Subcutaneous abdominal adipose tissue (tissue), 5 donors: ENCODE results near the gene CIDEC.

Experiments used
- H3K27ac ChIP-seq: one replicate; pipeline ENCODE4 v1.7.0; 2013; ENCODE audit warnings: low read depth, mild to moderate bottlenecking, inconsistent platforms, low read length, moderate library complexity
- H3K27me3 ChIP-seq, 5 donors: one replicate each; pipeline ENCODE4 v1.7.0; 2013; ENCODE audit warnings: low read length in 5 of 5, inconsistent platforms in 1 of 5; ENCODE audit not compliant: control insufficient read depth in 5 of 5, insufficient read depth in 4 of 5
- H3K36me3 ChIP-seq, 5 donors: one replicate each; pipeline ENCODE4 v1.7.0; 2013; ENCODE audit warnings: low read length in 5 of 5; ENCODE audit not compliant: control insufficient read depth in 5 of 5, insufficient read depth in 5 of 5
- H3K4me1 ChIP-seq, 5 donors: one replicate each; pipeline ENCODE4 v1.7.0; 2013; ENCODE audit warnings: low read length in 5 of 5, mild to moderate bottlenecking in 3 of 5, moderate library complexity in 1 of 5; ENCODE audit not compliant: control insufficient read depth in 5 of 5, insufficient read depth in 5 of 5
- H3K4me3 ChIP-seq, 5 donors: one replicate each; pipeline ENCODE4 v1.7.0; 2013; ENCODE audit warnings: low read length in 5 of 5, low read depth in 1 of 5
- H3K9ac ChIP-seq, 5 donors: one replicate each; pipeline ENCODE4 v1.7.0; 2013; ENCODE audit warnings: low read length in 5 of 5, mild to moderate bottlenecking in 4 of 5, moderate library complexity in 3 of 5
- H3K9me3 ChIP-seq, 5 donors: one replicate each; pipeline ENCODE4 v1.7.0; 2013; ENCODE audit warnings: low read length in 5 of 5; ENCODE audit not compliant: control insufficient read depth in 5 of 5
- donor health status: healthy.
- donor health status: healthy.
- donor health status: healthy.
- donor health status: healthy.
- donor health status: healthy.

Gene CIDEC

GRCh38 chr3:9879830-9880549 is at the start of gene CIDEC:
TSS of gene CIDEC (minus strand) at chr3:9880253. CDS start at chr3:9878486, 1,767 bp downstream.
- no peaks in the 10 kb centered on the region for H3K27me3 ChIP-seq
- peaks cover 4 to 24% (median 7%) of the 10 kb centered on the region in 5 donors for H3K36me3 ChIP-seq
- H3K9me3 ChIP-seq, result no peaks in the 10 kb centered on the region
- peaks cover 6 to 47% (median 42%) of the 10 kb centered on the region in 5 donors for H3K4me1 ChIP-seq
- H3K4me3 ChIP-seq, result peak within 1 kb of the TSS; percentile 53 to 84 (median 74)
- peak within 1 kb of the TSS; percentile 99 for H3K27ac ChIP-seq
- peak within 1 kb of the TSS; percentile 71 to 98 (median 88) for H3K9ac ChIP-seq

GRCh38 chr3:9928158-9928557 is 48.1 kb upstream of the CIDEC start:
- no peak overlapping the region for H3K4me3 ChIP-seq
- H3K27ac ChIP-seq, result no peak overlapping the region
- H3K9me3 ChIP-seq, result no peaks in the 10 kb centered on the region
- H3K4me1 ChIP-seq, result peaks cover 0 to 14% (median 9%) of the 10 kb centered on the region in 5 donors
- H3K9ac ChIP-seq, result no peak overlapping the region
- peaks cover 2 to 43% (median 21%) of the 10 kb centered on the region in 5 donors for H3K36me3 ChIP-seq
- no peaks in the 10 kb centered on the region for H3K27me3 ChIP-seq

GRCh38 chr3:9918261-9919038 is 38.4 kb upstream of the CIDEC start:
- peaks cover 12 to 46% (median 43%) of the 10 kb centered on the region in 5 donors for H3K4me1 ChIP-seq
- no peak overlapping the region for H3K27ac ChIP-seq
- peak overlapping the region in 1 of 5 donors; percentile 85 for H3K9ac ChIP-seq
- no peaks in the 10 kb centered on the region for H3K9me3 ChIP-seq
- H3K27me3 ChIP-seq, result no peaks in the 10 kb centered on the region
- H3K36me3 ChIP-seq, result peaks cover 0 to 11% (median 6%) of the 10 kb centered on the region in 5 donors
- H3K4me3 ChIP-seq, result no peak overlapping the region

GRCh38 chr3:9917820-9918219 is 37.8 kb upstream of the CIDEC start:
- Histone ChIP-seq H3K27ac (peak overlapping the region; percentile 95), H3K4me1 (peaks cover 12 to 48% (median 43%) of the 10 kb centered on the region in 5 donors), H3K9me3 (no peaks in the 10 kb centered on the region), H3K27me3 (no peaks in the 10 kb centered on the region), H3K36me3 (peaks cover 0 to 10% (median 5%) of the 10 kb centered on the region in 5 donors), H3K4me3 (peak overlapping the region in 2 of 5 donors; percentile 77 to 82), H3K9ac (peak overlapping the region in 4 of 5 donors; percentile 62 to 85 (median 81))

GRCh38 chr3:9916734-9917680 is 37.0 kb upstream of the CIDEC start, which contains the start of gene IL17RC:
TSS of gene IL17RC (plus strand) at chr3:9917098. CDS start at chr3:9917316, 218 bp downstream.
- Histone ChIP-seq H3K27me3 (no peaks in the 10 kb centered on the region), H3K4me1 (peaks cover 12 to 48% (median 43%) of the 10 kb centered on the region in 5 donors), H3K9ac (peak within 1 kb of the TSS; percentile 66 to 85 (median 81)), H3K4me3 (peak within 1 kb of the TSS; percentile 67 to 82 (median 76)), H3K27ac (peak within 1 kb of the TSS; percentile 95), H3K9me3 (no peaks in the 10 kb centered on the region), H3K36me3 (peaks cover 0 to 15% (median 5%) of the 10 kb centered on the region in 5 donors)

GRCh38 chr3:9916346-9916733 is 36.3 kb upstream of the CIDEC start:
- Histone ChIP-seq H3K9ac (peak overlapping the region; percentile 51 to 85 (median 71)), H3K27ac (peak overlapping the region; percentile 95), H3K9me3 (no peaks in the 10 kb centered on the region), H3K27me3 (no peaks in the 10 kb centered on the region), H3K4me1 (peaks cover 12 to 48% (median 43%) of the 10 kb centered on the region in 5 donors), H3K36me3 (peaks cover 0 to 19% (median 5%) of the 10 kb centered on the region in 5 donors), H3K4me3 (peak overlapping the region; percentile 67 to 82 (median 76))

- no peaks in the 10 kb centered on the region for H3K9me3 ChIP-seq
- H3K27ac ChIP-seq, result peak overlapping the region; percentile 95
- H3K4me3 ChIP-seq, result peak overlapping the region; percentile 63 to 76 (median 69)
- peaks cover 0 to 25% (median 7%) of the 10 kb centered on the region in 5 donors for H3K36me3 ChIP-seq
- H3K9ac ChIP-seq, result peak overlapping the region; percentile 48 to 73 (median 62)
- peaks cover 12 to 48% (median 43%) of the 10 kb centered on the region in 5 donors for H3K4me1 ChIP-seq
- no peaks in the 10 kb centered on the region for H3K27me3 ChIP-seq
These were observed 35.4 kb upstream of the CIDEC start for GRCh38 chr3:9915254-9916141.

GRCh38 chr3:9914559-9915253 is 34.7 kb upstream of the CIDEC start:
- no peaks in the 10 kb centered on the region for H3K27me3 ChIP-seq
- H3K4me3 ChIP-seq, result peak overlapping the region; percentile 63 to 76 (median 69)
- H3K9ac ChIP-seq, result peak overlapping the region in 4 of 5 donors; percentile 56 to 68 (median 62)
- H3K36me3 ChIP-seq, result peaks cover 0 to 19% (median 3%) of the 10 kb centered on the region in 5 donors
- H3K9me3 ChIP-seq, result no peaks in the 10 kb centered on the region
- peak overlapping the region; percentile 95 for H3K27ac ChIP-seq
- H3K4me1 ChIP-seq, result peaks cover 12 to 48% (median 43%) of the 10 kb centered on the region in 5 donors
